BJ (cell line): ENCODE data around the gene PACS1. TPM values are rescaled to one million over a fixed set of nuclear protein-coding genes. Genes with fewer than 3 reads are reported as not detected.

ENCODE experiments used
- CTCF ChIA-PET: fragments of 350-600 bp; formaldehyde crosslinking; extraction: SDS; loops from one replicate; lab custom pipeline; 2021; ENCODE audit warnings: antibody characterized with exemption, inconsistent platforms; lab: Yijun Ruan, JAX
- POLR2A ChIA-PET: fragments of 300-600 bp; sonication (Branson Sonifier 250); formaldehyde crosslinking; extraction: SDS; loops from one replicate; lab custom pipeline; 2021; ENCODE audit warnings: antibody characterized with exemption; lab: Charles Lee
- DNase-seq: peaks from one replicate; pipeline ENCODE4 v3.0.0-alpha.2; 2011; ENCODE audit warnings: low read depth
- H3K27me3 ChIP-seq: 2 replicates; pipeline ENCODE4 v1.6.0; 2011; ENCODE audit warnings: low read length; ENCODE audit not compliant: control insufficient read depth, insufficient read depth
- H3K36me3 ChIP-seq: 2 replicates; pipeline ENCODE4 v1.5.1; 2011; ENCODE audit warnings: low read length; ENCODE audit not compliant: control insufficient read depth, insufficient read depth
- H3K4me3 ChIP-seq: 2 replicates; pipeline ENCODE4 v1.5.1; 2011; ENCODE audit warnings: low read depth, mild to moderate bottlenecking, control low read depth, low read length
- CTCF ChIP-seq: IDR thresholded peaks from 2 replicates; pipeline ENCODE4 v1.5.1; 2011; ENCODE audit warnings: low read depth, mild to moderate bottlenecking, control low read depth, inconsistent platforms, low read length, moderate library complexity; ENCODE audit not compliant: insufficient read depth
- polyA plus RNA-seq: library from polyadenylated mRNA; depleted of rRNA; stranded (reverse); fragments of >200 nt; gene quantifications from 2 replicates; pipeline ENCODE4 v1.2.3, GENCODE V29; 2011

Gene PACS1
- polyA plus RNA-seq, 1 experiment = 34.3 TPM

- no peaks in the 10 kb centered on the region for H3K27me3 ChIP-seq
- H3K4me3 ChIP-seq = no peak overlapping the region
- TF ChIP-seq CTCF = peak; percentile 97
- peak; percentile 59 for DNase-seq
- ChIA-PET POLR2A (interaction anchor here (0.6 kb wide), 1 partner anchor 525 kb away, joined by 3 read pairs; no protein-coding TSS in a partner anchor), CTCF (interaction anchor here (0.7 to 4.1 kb wide), 24 partner anchors 8 to 394 kb away, joined by 3 to 60 read pairs (median 4); partner anchors contain the start of genes B4GAT1, FIBP, RAB1B and RIN1)
- H3K36me3 ChIP-seq = peaks cover 10% of the 10 kb centered on the region
Observed at GRCh38 chr11:66282468-66283455, 212.7 kb downstream of the PACS1 start.

DNA sequence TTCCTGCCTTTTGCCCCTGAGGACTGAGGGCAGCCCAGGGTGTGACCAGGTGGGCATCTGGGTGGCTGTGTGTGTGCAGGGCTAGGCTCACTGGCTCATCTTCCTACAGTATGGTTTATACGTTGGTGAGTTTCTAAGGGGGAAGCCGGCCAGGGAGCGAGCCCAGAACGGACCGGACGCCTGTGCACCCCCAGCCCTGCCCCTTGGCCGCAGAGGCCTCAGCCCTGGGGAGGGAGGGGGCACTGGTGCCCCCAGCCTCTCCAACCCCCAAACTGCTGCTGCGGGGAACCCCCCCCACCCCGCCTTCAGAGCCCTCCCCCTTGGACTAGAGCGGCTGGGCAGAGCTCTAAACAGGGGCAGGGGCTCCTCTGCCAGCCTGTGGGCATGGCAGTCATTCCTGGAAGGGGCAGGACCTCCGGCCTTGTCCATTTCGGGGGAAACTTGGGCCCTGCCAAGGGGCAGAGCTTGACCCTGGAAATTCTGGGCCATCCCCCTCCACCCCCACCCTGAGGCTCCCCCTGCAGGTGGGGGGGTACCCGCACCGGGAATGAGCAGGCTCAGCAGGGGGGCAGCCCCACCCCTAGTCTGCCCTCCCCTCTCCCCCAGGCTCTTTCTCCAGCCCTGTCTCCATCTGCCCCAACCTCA is 213.5 kb downstream of the PACS1 start:
- no peak for DNase-seq
- POLR2A ChIA-PET = interaction anchor here (0.7 kb wide), 1 partner anchor 26 kb away, joined by 5 read pairs; no protein-coding TSS in a partner anchor
- Histone ChIP-seq H3K4me3 (no peak overlapping the region), H3K36me3 (peaks cover 10% of the 10 kb centered on the region), H3K27me3 (no peaks in the 10 kb centered on the region)
- CTCF ChIA-PET = interaction anchor here (0.9 to 4.1 kb wide), 13 partner anchors 10 to 138 kb away, joined by 3 to 60 read pairs (median 4); partner anchors contain the start of gene RAB1B
- TF ChIP-seq CTCF = no peak

GRCh38 chr11:66284526-66285078 is 214.5 kb downstream of the PACS1 start:
- peaks cover 10% of the 10 kb centered on the region for H3K36me3 ChIP-seq
- DNase-seq = no peak
- ChIA-PET CTCF (interaction anchor here (1.2 to 1.3 kb wide), 3 partner anchors 12 to 62 kb away, joined by 3 to 5 read pairs (median 3); partner anchors contain the start of gene RIN1), POLR2A (no interaction called here)
- H3K27me3 ChIP-seq = no peaks in the 10 kb centered on the region
- no peak overlapping the region for H3K4me3 ChIP-seq
- TF ChIP-seq CTCF = no peak

DNA sequence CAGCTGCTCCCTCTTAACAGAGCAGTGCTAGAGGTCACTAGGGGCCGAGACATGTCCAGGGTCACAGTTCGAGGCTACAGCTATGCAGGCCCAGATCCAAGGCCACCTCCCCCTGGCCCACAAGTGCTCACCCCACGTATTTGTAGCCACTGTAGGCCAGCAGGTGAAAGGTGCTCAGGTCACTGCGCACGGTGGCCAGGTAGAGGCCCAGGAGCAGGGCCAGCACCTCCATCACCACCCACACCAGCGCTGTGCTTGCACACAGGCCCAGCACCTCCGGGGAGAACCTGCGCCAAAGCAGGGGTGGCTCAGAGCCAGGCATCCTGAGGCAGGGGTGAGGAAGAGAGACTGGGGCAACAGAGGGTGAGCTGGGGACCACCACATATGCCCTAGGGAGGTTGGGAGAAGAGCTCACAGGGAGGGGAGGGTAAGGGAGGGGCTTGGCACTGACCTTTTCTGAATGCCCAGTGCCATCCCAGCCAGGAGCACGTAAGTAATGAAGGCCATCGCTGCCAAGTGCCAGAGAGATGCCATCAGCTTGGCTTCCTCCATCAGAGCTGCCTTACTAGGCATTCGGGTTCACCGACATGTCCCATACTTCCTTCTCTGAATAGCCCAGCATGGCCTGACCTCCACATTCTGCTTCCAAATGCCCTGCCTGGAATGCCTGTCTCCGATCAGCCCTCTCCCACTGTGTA is 215.3 kb downstream of the PACS1 start:
- Histone ChIP-seq H3K27me3 (no peaks in the 10 kb centered on the region), H3K4me3 (no peak overlapping the region), H3K36me3 (peaks cover 10% of the 10 kb centered on the region)
- DNase-seq = no peak
- POLR2A ChIA-PET = no interaction called here
- TF ChIP-seq CTCF = no peak
- CTCF ChIA-PET = interaction anchor here (0.7 to 1.3 kb wide), 3 partner anchors 51 to 101 kb away, joined by 3 read pairs; partner anchors contain the start of gene RIN1
